Fibroblast of skin of abdomen (primary cell): ENCODE results near the gene TSPAN14.
"Not testable (repeated sequence)": the region's sequence is repeated elsewhere in the genome, so short reads cannot be mapped to it uniquely, and the experiment has no call there.

Experiments
- DNase-seq: peaks from one replicate; pipeline ENCODE4 v3.0.0-alpha.2; 2013

TSPAN14 gene

DNA sequence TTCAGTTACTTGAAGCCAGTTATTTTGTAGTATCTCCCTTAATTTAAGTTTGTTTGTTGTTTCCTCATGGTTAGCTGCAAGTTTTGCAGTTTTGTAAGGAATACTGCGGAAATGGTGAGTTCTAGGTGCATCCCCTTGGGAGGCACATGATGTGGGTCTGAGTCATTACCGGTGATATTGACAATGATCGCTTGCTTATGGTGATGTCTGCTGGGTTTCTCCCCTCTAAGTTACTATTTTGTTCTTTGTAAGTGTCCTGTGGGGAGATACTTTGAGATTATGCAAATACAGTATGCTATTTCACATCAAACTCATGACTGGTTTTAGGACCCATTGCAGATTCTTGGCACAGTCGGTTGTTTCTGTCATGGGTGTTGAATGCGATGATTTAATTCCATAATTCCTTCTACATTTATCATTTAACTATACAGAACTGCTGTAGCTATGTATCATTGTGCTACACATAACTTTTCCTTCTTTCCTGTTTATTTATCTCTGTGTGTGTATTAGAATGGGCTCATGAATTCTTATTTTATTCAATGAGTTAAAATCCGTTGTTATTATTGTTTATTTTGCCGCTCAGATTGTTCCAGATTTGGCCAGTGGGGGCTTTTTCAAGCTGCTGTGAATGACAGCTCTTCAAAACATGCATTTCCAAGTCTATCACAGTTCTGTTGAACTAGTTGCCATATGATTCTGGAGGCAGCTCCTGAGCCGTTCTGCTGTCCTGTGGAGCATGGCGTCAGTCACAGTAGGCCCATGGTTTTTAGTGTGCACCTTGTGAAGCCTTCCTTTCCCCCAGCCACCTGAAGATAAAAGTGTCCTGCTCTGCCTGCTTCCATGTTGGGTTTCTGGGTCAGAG is 18.4 kb downstream of the TSPAN14 start:
- DNase-seq: peak; percentile 84

DNA sequence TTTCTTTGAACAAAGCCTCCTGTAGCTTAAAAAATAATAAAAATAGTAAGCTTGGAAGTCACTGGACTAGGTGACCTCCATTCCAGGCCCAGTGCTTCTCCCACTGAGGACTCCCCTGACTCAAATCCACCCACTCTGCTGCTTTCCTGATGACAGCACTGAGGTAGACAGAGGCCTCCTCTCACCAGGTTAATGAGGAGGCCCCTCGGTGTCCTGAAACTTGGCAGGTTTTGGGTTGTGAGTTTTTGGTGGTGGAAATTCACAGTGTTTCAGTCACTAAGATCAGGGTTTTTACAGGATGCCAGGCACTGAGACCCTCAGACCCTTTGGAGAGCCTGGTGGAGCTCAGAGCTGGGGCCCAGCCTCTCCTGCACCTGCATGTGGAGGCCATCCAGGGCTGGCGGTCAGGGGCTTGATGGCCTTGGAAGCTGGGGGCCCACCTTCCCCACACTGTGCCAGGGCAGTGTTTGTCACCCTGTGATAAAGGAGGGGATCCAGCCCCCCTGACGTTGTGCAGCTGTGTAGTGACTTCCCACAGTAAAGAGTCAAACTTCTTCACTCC is 19.1 kb downstream of the TSPAN14 start:
- DNase-seq: no peak

DNA sequence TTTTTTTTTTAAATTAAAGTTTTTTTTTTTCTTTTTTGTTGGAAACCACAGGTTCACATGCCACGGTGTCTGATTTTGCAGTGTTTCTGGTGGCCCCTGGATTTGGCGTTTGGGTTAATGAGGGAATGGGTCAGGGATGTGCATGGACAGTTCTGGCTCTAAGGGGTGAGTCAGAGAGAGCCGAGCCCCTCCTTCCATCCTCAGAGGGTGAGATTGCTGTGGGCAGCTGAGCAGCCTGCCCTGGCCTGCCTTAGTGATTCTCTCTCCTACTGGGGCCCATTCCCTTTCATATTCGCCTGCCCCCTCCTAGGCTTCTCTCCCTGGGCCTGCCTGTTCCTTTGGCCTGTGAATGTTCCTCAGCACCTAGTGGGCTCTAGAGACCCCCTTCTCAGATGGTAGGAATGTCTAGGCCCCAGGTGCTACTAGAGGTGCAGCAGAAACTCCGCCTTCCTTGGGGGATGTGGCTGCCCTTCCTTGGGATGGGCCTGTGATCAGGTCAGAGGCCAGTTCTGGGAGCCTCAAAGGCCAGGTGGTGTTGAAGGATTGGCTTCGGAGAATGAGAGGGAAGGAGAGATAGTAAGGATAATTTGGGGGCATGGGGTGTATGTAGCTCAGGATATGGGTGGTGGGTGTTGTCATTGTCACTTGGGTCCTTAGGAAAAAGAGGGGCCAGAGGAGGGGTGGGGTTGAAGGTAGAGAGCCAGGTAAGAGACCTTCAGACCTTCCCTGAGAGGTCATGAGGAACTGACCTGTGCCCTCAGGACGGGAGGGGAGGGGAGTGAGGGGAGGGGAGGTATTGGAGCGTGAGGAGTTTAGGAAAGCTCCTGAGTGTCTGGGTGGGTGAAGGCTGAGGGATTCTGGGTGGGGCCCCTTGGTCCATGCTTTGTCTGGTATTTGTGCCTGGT is 19.8 kb downstream of the TSPAN14 start:
- peak; percentile 25 for DNase-seq

- DNase-seq: no peak
These were observed 20.4 kb downstream of the TSPAN14 start for GRCh38 chr10:80474597-80474910.

GRCh38 chr10:80474941-80475340 is 20.8 kb downstream of the TSPAN14 start:
- DNase-seq: no peak

- not testable (repeated sequence) for DNase-seq
These were observed 21.5 kb downstream of the TSPAN14 start for GRCh38 chr10:80475641-80476040.

DNA sequence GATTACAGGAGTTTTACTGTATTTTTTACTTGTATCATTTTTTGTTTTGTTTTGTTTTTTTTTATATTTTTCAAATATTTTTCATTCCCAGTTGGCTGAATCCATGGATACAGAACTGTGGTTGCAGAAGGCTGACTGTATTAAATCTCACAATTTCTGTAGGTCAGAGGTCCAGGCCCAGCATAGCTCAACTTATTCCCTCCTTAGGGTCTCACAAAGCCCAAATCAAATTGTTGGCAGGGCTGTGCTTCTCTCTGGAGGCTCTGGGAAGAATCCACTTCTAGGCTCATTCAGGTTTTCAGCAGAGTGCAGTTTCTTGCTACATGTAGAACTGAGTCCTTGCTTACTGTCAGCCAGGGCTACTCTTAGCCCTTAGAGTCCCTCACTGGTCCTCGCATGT is 22.6 kb downstream of the TSPAN14 start:
- DNase-seq: no peak

DNA sequence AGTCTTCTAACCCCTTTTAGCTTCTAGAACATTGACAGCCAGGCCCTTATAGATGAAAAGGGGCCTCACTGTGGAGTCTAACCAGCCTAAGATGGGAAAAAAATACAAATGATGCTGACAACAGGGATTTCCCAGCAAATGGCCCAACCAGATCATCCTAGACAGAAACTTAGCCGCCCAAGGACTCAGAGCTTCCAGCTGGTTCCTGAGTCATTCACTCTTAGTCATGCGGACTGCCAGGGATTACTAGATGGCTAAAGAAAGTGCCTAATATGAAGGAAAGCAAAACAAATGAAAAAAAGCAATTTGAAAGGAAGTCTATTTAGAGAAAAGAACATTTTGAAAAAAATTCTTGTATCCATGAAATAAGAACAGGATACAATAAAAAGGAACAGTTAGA is 23.7 kb downstream of the TSPAN14 start:
- peak; percentile 75 for DNase-seq

- not testable (repeated sequence) for DNase-seq
These were observed 26.3 kb downstream of the TSPAN14 start for GRCh38 chr10:80480373-80480772.

DNA sequence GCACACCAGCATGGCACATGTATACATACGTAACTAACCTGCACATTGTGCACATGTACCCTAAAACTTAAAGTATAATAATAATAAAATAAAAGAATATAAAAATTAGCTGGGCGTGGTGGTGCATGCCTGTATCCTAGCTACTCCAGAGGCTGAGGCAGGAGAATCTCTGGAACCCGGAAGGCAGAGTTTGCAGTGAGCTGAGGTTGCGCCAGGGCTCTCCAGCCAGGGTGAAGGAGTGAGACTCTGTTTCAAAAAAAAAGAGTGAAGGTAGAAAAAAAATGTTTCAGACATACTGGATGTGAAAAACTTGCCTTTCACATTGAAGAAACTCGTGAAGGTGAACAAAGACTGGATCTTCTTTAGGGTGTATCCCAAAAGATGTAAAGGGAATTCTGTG is 26.7 kb downstream of the TSPAN14 start:
- no peak for DNase-seq

GRCh38 chr10:80484243-80484642 is 30.1 kb downstream of the TSPAN14 start:
- no peak for DNase-seq

DNA sequence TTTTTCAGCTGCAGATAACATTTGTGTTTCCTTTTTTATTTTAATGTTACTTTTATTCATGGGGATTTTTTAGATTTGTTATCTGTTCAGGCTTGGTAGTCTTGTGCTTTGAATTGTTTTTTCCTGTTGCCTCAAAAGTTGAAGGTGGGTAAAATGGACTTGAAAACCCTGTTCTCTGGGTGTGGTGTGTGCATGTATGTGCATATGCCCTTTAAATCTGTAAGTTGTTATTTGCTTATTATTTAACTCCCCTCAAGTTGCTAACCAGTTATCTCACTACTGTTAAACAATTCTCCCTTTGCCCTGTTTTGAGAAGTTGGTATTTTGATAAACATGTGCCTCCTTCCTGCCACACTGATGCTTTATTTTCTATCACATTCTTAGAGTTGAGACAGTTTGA is 30.6 kb downstream of the TSPAN14 start:
- DNase-seq: no peak

GRCh38 chr10:80485076-80485945 is 31.2 kb downstream of the TSPAN14 start:
- no peak for DNase-seq

DNA sequence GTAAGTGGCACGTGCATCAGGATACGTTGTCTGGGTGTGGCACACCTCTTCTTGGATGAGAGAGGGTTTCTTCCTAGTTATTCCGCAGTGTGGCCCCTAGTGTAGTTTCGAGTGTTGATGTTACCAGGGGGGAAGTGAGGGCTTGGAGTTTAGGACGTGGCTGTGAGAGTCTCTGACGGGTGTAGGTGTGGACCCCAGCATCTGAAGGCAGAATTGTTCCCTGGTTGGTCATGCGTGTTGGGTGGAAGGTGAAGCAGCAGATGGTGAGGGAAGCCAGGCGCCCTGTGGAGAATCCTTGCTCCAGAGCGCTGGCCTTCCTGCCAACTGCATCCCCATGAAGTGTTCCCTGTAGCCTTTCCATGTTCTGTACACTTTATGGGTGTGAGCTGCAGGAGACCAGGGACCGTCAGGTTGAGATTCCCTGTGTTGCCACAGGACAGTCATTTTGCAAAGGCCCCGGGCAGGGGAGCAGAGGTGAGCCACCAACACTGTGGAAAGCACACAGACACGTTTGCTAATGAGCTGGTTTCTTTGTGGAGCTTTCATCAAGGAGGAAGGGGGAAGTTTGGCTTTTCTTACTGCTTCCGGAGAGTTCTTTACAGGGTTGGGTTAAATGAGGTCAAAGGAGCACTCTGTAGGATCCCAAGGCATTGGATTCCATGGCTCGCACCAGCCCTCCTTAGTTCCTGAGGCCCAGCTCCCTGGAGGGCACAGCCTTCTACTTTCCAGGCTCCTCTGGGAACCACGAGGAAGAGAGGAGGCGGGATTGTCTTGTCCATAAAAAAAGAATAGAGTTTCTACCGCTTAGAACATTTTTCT is 32.0 kb downstream of the TSPAN14 start:
- no peak for DNase-seq

DNA sequence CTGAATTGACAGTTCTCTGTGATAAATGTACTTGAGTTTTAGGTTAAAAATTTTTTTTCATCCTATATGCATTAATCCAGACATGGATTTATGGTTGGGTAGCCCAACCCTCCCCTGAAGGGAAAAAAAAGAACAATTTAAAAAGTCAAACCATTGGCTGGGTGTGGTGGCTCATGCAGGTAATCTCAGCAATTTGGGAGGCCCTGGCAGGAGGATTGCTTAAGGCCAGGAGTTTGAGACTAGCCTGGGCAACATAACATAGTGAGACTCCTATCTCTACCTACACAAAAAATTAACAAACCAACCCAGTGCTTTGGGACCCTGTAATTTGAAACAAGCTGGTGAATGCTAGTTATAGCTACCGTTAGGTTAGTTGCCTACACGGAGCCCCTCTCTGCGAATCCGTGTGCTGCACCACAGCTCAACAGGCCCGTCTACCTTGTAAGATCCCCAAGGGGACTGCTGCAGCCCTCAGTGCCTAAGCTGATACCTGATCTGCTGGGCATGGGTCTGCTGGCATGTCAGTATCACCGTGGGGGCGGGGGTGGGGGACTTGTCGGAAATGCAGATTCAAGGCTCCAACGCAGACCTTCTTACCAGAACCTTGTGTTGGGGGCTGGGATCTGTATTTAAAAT is 32.8 kb downstream of the TSPAN14 start:
- no peak for DNase-seq

DNA sequence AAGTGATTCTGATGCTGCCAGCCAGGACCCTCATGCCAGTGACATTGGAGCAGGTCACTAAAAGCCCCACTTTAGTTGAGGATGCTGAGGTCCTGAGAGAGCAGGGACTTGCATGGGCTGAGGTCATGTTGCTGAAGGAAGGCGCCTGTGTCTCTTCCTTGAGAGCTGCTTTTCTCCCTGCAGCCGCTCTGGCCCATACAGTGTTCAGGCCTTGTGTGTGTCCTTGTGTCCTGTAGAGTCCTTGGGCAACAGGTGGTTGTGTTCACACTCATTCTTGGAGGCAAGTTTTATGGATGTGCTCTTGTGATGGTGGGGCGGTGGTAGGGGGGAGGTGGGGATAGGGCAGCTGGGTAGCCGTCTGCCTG is 33.3 kb downstream of the TSPAN14 start:
- DNase-seq: no peak

- DNase-seq: no peak
These were observed 33.9 kb downstream of the TSPAN14 start for GRCh38 chr10:80487791-80488538.

DNA sequence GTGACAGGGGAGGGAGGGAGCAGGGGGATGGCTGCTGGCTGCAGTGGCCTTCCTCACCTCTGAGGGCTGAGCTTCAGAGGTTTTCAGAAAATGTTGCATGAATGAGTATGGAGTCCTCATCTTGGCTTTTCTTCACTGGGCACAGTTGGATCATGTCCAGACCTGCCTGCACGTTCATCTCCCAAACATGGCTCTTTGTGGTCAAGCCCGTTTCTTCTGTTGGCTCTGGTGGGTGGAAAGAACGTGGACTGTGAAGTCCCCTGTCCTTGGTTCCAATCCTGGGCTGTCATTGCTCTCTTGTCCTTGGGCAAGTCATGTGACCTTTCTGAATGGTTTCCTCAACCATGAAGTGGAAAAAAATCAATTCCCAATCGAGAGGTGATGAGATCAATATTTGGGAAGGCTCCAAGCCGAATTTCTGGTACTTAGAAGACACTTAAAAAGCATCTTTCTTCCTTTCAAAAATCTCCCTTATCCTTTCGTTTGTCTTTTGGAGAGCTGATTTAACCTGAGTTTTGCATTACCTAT is 34.5 kb downstream of the TSPAN14 start:
- no peak for DNase-seq

GRCh38 chr10:80489371-80490112 is 35.4 kb downstream of the TSPAN14 start:
- no peak for DNase-seq
